ENCODE measurements around the gene LIG1.

The LIG1 gene

GRCh38 chr19:48121066-48121465, 49.1 kb downstream of the LIG1 start:
- in situ Hi-C loops (cut with HindIII; ENCODE audit: low sequenced_read_pairs) = no loop called here
- no peak for DNase-seq (ENCODE audit: low read depth, low spot score)
- no peak overlapping the region for H3K4me3 ChIP-seq (ENCODE audit: low read depth, low read length)
- no peak for TF ChIP-seq CTCF (IDR thresholded peaks at IDR 0.05; ENCODE audit: low read depth, low read length)

GRCh38 chr19:48120505-48120904, 49.6 kb downstream of the LIG1 start:
- no peak overlapping the region for H3K4me3 ChIP-seq (ENCODE audit: low read depth, low read length)
- TF ChIP-seq CTCF (IDR thresholded peaks at IDR 0.05; ENCODE audit: low read depth, low read length) = no peak
- no peak for DNase-seq (ENCODE audit: low read depth, low spot score)
- in situ Hi-C loops (cut with HindIII; ENCODE audit: low sequenced_read_pairs) = no loop called here

- no peak for TF ChIP-seq CTCF (IDR thresholded peaks at IDR 0.05; ENCODE audit: low read depth, low read length)
- in situ Hi-C loops (cut with HindIII; ENCODE audit: low sequenced_read_pairs) = no loop called here
- DNase-seq (ENCODE audit: low read depth, low spot score) = no peak
- no peak overlapping the region for H3K4me3 ChIP-seq (ENCODE audit: low read depth, low read length)
Observed at GRCh38 chr19:48118131-48118517, 52.0 kb downstream of the LIG1 start.

GRCh38 chr19:48117515-48118130, 52.5 kb downstream of the LIG1 start:
- no peak for DNase-seq (ENCODE audit: low read depth, low spot score)
- in situ Hi-C loops (cut with HindIII; ENCODE audit: low sequenced_read_pairs) = no loop called here
- no peak overlapping the region for H3K4me3 ChIP-seq (ENCODE audit: low read depth, low read length)
- TF ChIP-seq CTCF (IDR thresholded peaks at IDR 0.05; ENCODE audit: low read depth, low read length) = no peak

GRCh38 chr19:48113190-48113917, 56.8 kb downstream of the LIG1 start:
- in situ Hi-C loops (cut with HindIII; ENCODE audit: low sequenced_read_pairs) = no loop called here
- peak; percentile 24 for DNase-seq (ENCODE audit: low read depth, low spot score)
- TF ChIP-seq CTCF (IDR thresholded peaks at IDR 0.05; ENCODE audit: low read depth, low read length) = no peak
- no peak overlapping the region for H3K4me3 ChIP-seq (ENCODE audit: low read depth, low read length)

GRCh38 chr19:48111280-48111679, 58.9 kb downstream of the LIG1 start:
- no peak for TF ChIP-seq CTCF (IDR thresholded peaks at IDR 0.05; ENCODE audit: low read depth, low read length)
- H3K4me3 ChIP-seq (ENCODE audit: low read depth, low read length) = no peak overlapping the region
- no peak for DNase-seq (ENCODE audit: low read depth, low spot score)
- in situ Hi-C loops (cut with HindIII; ENCODE audit: low sequenced_read_pairs) = no loop called here
